GM12892 (cell line): ENCODE results near the gene STIM2.

Source experiments
- POLR2A ChIP-seq: IDR thresholded peaks from 2 replicates; pipeline ENCODE4 v1.6.1; 2011; ENCODE audit warnings: low read depth, low read length, control low read depth
- POLR2AphosphoS5 ChIP-seq: IDR thresholded peaks from 2 replicates; pipeline ENCODE4 v1.6.1; 2011; ENCODE audit warnings: low read depth, low read length, control low read depth
- TAF1 ChIP-seq: IDR thresholded peaks from 2 replicates; pipeline ENCODE4 v1.6.1; 2011; ENCODE audit warnings: low read depth, mild to moderate bottlenecking, control low read depth, low read length, borderline replicate concordance

DNA sequence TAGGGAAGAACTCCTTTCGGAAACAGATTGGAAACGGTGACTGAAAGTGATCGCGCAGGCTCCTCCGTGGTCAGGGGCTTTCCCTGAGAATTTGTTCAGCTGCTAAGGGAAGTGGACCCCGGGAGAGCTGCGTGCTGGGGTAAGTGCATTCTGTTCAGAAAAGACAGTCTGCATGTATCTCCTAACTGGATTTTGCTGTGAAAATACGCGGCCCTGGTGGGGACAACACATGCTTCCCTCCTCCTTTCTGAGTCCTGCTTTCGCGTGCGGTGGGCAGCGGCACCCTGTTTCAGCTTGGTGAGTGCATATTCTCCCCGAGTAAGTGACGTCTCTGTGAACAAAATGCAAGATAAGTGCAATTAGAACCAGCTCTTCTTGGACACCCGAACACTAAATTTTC is 195.6 kb downstream of the STIM2 start:
- TF ChIP-seq POLR2AphosphoS5 (no peak), POLR2A (no peak), TAF1 (no peak)
